ENCODE results near the gene TTLL10.

DNA sequence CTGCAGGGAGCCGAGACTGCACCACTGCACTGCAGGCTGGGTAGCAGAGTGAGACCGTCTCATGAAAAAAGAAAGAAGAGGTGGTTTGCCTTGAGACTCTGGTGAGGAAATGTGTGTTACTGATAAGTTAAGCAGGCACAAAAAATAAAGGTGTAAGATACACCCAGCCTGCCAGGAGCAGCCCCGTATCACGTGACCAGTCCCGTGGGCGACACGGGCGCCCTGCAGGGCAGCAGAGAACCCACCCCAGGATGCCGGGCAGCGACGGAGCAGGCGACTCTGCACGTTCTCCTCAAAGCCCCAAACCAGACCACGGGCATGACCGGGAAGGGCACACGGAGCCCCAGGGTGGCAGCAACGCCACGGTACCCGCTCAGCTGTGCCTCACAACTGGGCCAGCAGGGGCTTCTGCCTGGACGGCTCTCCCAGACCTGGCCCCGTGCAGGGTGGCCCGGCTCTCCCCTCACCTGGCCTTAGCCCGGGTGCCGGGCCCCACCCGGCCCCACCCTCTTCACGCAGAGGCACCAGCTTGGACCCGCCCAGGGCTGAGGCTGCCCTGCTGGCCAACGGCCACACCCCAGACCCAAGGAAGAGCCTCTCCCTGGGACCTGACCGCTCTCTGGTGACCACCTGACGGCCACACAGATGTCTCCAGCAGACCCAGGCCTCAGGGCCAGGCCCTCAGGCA, 48.4 kb downstream of the TTLL10 start:
- no peak for TF ChIP-seq EP300 (IDR thresholded peaks at IDR 0.05; ENCODE audit: borderline replicate concordance in 1 of 2, low read depth in 1 of 2, low read length in 1 of 2)
- TF ChIP-seq SIN3A (IDR thresholded peaks at IDR 0.05; ENCODE audit: borderline replicate concordance, low read depth, low read length): no peak
- no peak for TF ChIP-seq CTCF (IDR thresholded peaks at IDR 0.05)
- TF ChIP-seq RAD21 (IDR thresholded peaks at IDR 0.05; ENCODE audit: low read length): no peak
- TF ChIP-seq MAX (IDR thresholded peaks at IDR 0.05; ENCODE audit: low read depth): no peak
- no peak for TF ChIP-seq TCF12 (IDR thresholded peaks at IDR 0.05)
- TF ChIP-seq TAF1 (IDR thresholded peaks at IDR 0.05; ENCODE audit: borderline replicate concordance, low read depth, low read length): no peak
- no peak for TF ChIP-seq RFX5 (IDR thresholded peaks at IDR 0.05; ENCODE audit: low read length)
- no peak for TF ChIP-seq TEAD4 (IDR thresholded peaks at IDR 0.05; ENCODE audit: borderline replicate concordance, insufficient read depth)

Measured in SK-N-SH (cell line).